Upper lobe of left lung (tissue), 4 donors: ENCODE measurements around the gene ANO10.

Experiments
- EP300 ChIP-seq, 4 donors: sonication (generic); formaldehyde crosslinking; IDR thresholded peaks; one replicate each; pipeline ENCODE4 v1.5.1; 2017; ENCODE audit warnings: antibody characterized with exemption in 4 of 4, control low read depth in 2 of 4
- TF ChIP-seq, protein P1 (sequence below), 6 experiments: fragments of 450-650 bp in 4 of 6; fragments of 200-600 bp in 2 of 6; sonication (generic) in 2 of 6; IDR thresholded peaks; one replicate each; pipeline ENCODE4 v1.5.1; 2016 to 2019; ENCODE audit warnings: antibody characterized with exemption in 6 of 6

DNA sequence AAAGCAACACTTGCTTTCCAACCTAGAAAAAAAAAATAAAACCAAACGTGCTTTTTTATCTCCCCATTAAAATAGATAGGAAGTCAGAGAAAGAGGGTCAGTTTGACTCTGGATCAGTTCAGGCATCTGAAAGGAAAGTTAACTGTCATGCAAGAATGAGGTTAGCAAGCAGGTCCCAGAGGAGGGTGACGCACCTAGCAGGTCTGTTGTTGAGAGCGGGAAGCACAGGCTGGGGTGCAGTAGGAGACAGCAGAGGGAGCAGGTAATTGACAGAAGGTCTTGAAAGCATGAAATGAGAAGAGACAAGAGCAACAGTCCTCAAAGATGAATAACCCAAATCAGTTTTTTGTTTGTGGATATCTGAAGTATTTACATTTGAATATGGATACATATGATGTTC lies 82.5 kb downstream of the ANO10 start:
- TF ChIP-seq, protein P1, sequence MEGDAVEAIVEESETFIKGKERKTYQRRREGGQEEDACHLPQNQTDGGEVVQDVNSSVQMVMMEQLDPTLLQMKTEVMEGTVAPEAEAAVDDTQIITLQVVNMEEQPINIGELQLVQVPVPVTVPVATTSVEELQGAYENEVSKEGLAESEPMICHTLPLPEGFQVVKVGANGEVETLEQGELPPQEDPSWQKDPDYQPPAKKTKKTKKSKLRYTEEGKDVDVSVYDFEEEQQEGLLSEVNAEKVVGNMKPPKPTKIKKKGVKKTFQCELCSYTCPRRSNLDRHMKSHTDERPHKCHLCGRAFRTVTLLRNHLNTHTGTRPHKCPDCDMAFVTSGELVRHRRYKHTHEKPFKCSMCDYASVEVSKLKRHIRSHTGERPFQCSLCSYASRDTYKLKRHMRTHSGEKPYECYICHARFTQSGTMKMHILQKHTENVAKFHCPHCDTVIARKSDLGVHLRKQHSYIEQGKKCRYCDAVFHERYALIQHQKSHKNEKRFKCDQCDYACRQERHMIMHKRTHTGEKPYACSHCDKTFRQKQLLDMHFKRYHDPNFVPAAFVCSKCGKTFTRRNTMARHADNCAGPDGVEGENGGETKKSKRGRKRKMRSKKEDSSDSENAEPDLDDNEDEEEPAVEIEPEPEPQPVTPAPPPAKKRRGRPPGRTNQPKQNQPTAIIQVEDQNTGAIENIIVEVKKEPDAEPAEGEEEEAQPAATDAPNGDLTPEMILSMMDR (IDR thresholded peaks at IDR 0.05) = no peak
- no peak for TF ChIP-seq EP300 (IDR thresholded peaks at IDR 0.05)
